CD4-positive, alpha-beta T cell (primary cell): ENCODE measurements around the gene SLC35F2. TPM values are rescaled to one million over a fixed set of nuclear protein-coding genes. Genes with fewer than 3 reads are reported as not detected.
"Not testable (repeated sequence)": the region's sequence is repeated elsewhere in the genome, so short reads cannot be mapped to it uniquely, and the experiment has no call there.

Source experiments
- ATAC-seq: fragments of 200-7000 bp; cut with Tn5 transposase; one replicate; pipeline ENCODE4 v1.10.0; 2022; ENCODE audit warnings: mild to moderate bottlenecking; ENCODE audit not compliant: poor library complexity
- CTCF ChIA-PET: fragments of 350-600 bp; sonication (Branson Sonifier 250); formaldehyde crosslinking; loops from one replicate; lab custom pipeline; 2021; ENCODE audit warnings: antibody characterized with exemption, inconsistent platforms; lab: Charles Lee
- POLR2A ChIA-PET: fragments of 350-600 bp; sonication (Branson Sonifier 250); formaldehyde crosslinking; loops from one replicate; lab custom pipeline; 2021; ENCODE audit warnings: antibody characterized with exemption, inconsistent platforms; lab: Charles Lee
- DNase-seq, 14 experiments: peaks; one replicate each; pipeline ENCODE4 v3.0.0-alpha.2; 2013 to 2020; ENCODE audit warnings: mixed read lengths in 2 of 14
- H3K27ac ChIP-seq, 2 donors: one replicate each; pipeline versions ENCODE4 v1.5.1 to v1.7.0; 2013; ENCODE audit warnings: low read length in 2 of 2, low read depth in 1 of 2, mild to moderate bottlenecking in 1 of 2
- H3K27me3 ChIP-seq, 2 experiments: 1 replicate in 1 of 2; 2 replicates in 1 of 2; pipeline versions ENCODE4 v1.6.1 to v1.7.0; 2013; ENCODE audit warnings: low read length in 2 of 2, control low read depth in 1 of 2, mild to moderate bottlenecking in 1 of 2, moderate library complexity in 1 of 2; ENCODE audit not compliant: insufficient read depth in 2 of 2, control insufficient read depth in 1 of 2
- H3K36me3 ChIP-seq: one replicate; pipeline ENCODE4 v1.6.1; 2013; ENCODE audit warnings: low read length, control low read depth; ENCODE audit not compliant: insufficient read depth
- H3K4me1 ChIP-seq: one replicate; pipeline ENCODE4 v1.6.1; 2013; ENCODE audit warnings: low read length, control low read depth; ENCODE audit not compliant: insufficient read depth
- H3K4me3 ChIP-seq: one replicate; pipeline ENCODE4 v1.5.1; 2013; ENCODE audit warnings: mild to moderate bottlenecking, low read length, moderate library complexity
- H3K9me3 ChIP-seq, 2 experiments: 1 replicate in 1 of 2; 2 replicates in 1 of 2; pipeline versions ENCODE4 v1.6.1 to v1.7.0; 2013; ENCODE audit warnings: low read length in 2 of 2, mild to moderate bottlenecking in 2 of 2, control low read depth in 1 of 2, moderate library complexity in 1 of 2; ENCODE audit not compliant: control insufficient read depth in 1 of 2, insufficient read depth in 1 of 2
- H3K27ac Mint-ChIP-seq: one replicate; pipeline ENCODE4 v1.8.0; 2020; ENCODE audit warnings: mixed read lengths
- H3K27me3 Mint-ChIP-seq: one replicate; pipeline ENCODE4 v1.8.0; 2021; ENCODE audit warnings: mixed read lengths
- H3K36me3 Mint-ChIP-seq: one replicate; pipeline ENCODE4 v1.8.0; 2021; ENCODE audit warnings: low read depth, mixed read lengths
- H3K4me1 Mint-ChIP-seq: one replicate; pipeline ENCODE4 v1.8.0; 2021; ENCODE audit warnings: low read depth, mixed read lengths
- H3K4me3 Mint-ChIP-seq: one replicate; pipeline ENCODE4 v1.8.0; 2020; ENCODE audit warnings: mild to moderate bottlenecking, mixed read lengths
- H3K9me3 Mint-ChIP-seq: one replicate; pipeline ENCODE4 v1.8.0; 2020; ENCODE audit warnings: mixed read lengths
- intact Hi-C, 2 experiments: fragments of 100-400 bp; cut with DNase I in 1 of 2; cut with micrococcal nuclease in 1 of 2; formaldehyde crosslinking; loops; one replicate each; pipeline versions ENCODE4 v1.15.1 to v1.9.0; 2023 to 2025; cut with DNase I, micrococcal nuclease
- total RNA-seq, 174 experiments: library from RNA in 2 of 174; stranded (reverse) in 2 of 174; gene quantifications; one replicate each; pipeline ENCODE4 v1.2.3 and lab custom pipeline; 2021 to 2026
- TF ChIP-seq, protein P1 (sequence below): fragments of 200-600 bp; IDR thresholded peaks from one replicate; pipeline ENCODE4 v1.8.0; 2022; ENCODE audit warnings: antibody characterized with exemption, mild to moderate bottlenecking

SLC35F2 gene
- total RNA-seq, 2 experiments from 2014 or later = 2.8 to 3.0 TPM

DNA sequence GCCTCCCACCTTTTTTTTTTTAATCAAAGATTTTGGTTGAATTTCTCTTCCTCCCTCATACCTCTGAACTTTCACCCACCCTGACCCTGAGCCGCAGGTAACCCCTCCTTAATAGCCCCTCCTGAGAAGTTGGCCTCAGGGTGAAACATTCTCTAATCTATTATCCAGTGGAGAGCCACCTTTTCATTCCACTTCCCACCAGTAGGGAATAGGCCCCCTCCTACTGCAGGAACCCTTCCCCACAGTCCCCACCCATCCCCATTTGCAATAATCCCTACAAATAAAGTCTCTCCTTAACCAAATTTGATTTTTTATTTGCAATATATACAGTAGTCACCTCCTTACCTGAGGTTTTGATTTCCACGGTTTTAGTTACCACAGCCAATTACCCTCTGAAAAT lies 2.1 kb upstream of the SLC35F2 start:
- Mint-ChIP-seq H3K36me3 (no peaks in the 10 kb centered on the region), H3K27ac (no peak overlapping the region), H3K27me3 (no peaks in the 10 kb centered on the region), H3K9me3 (no peaks in the 10 kb centered on the region), H3K4me1 (peaks cover 28% of the 10 kb centered on the region), H3K4me3 (peak overlapping the region; percentile 79)
- CTCF ChIA-PET = no interaction called here
- intact Hi-C loops = no loop called here
- Histone ChIP-seq H3K4me1 (peaks cover 26% of the 10 kb centered on the region), H3K36me3 (no peaks in the 10 kb centered on the region), H3K27me3 (no peaks in the 10 kb centered on the region), H3K27ac (no peak overlapping the region), H3K4me3 (no peak overlapping the region), H3K9me3 (no peaks in the 10 kb centered on the region)
- POLR2A ChIA-PET = no interaction called here
- no peak for ATAC-seq
- TF ChIP-seq, protein P1, sequence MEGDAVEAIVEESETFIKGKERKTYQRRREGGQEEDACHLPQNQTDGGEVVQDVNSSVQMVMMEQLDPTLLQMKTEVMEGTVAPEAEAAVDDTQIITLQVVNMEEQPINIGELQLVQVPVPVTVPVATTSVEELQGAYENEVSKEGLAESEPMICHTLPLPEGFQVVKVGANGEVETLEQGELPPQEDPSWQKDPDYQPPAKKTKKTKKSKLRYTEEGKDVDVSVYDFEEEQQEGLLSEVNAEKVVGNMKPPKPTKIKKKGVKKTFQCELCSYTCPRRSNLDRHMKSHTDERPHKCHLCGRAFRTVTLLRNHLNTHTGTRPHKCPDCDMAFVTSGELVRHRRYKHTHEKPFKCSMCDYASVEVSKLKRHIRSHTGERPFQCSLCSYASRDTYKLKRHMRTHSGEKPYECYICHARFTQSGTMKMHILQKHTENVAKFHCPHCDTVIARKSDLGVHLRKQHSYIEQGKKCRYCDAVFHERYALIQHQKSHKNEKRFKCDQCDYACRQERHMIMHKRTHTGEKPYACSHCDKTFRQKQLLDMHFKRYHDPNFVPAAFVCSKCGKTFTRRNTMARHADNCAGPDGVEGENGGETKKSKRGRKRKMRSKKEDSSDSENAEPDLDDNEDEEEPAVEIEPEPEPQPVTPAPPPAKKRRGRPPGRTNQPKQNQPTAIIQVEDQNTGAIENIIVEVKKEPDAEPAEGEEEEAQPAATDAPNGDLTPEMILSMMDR = no peak
- DNase-seq = no peak

DNA sequence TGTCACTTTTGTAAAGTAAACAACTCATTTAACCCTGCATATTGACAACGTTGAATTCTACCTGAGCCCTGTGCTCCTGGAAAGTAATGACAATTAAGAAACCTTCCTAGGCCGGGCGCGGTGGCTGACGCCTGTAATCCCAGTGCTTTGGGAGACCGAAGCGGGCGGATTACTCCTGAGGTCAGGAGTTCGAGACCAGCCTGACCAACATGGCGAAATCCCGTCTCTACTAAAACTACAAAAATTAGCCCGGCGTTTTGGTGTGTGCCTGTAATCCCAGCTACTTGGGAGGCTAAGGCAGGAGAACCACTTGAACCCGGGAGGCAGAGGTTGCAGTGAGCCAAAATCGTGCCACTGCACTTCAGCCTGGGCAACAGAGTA lies 1.6 kb upstream of the SLC35F2 start:
- H3K27me3 ChIP-seq, H3K9me3 Mint-ChIP-seq, H3K27ac Mint-ChIP-seq, CTCF ChIA-PET, H3K27ac ChIP-seq, H3K36me3 Mint-ChIP-seq, DNase-seq, intact Hi-C loops, H3K4me3 ChIP-seq, H3K36me3 ChIP-seq, H3K27me3 Mint-ChIP-seq, H3K9me3 ChIP-seq, ATAC-seq: not testable (repeated sequence)
- peak overlapping the region; percentile 100 for H3K4me3 Mint-ChIP-seq
- peaks cover 26% of the 10 kb centered on the region for H3K4me1 ChIP-seq
- POLR2A ChIA-PET = interaction anchor here (1.4 kb wide), 1 partner anchor 20 kb away, joined by 3 read pairs; no protein-coding TSS in a partner anchor
- H3K4me1 Mint-ChIP-seq = peaks cover 28% of the 10 kb centered on the region

DNA sequence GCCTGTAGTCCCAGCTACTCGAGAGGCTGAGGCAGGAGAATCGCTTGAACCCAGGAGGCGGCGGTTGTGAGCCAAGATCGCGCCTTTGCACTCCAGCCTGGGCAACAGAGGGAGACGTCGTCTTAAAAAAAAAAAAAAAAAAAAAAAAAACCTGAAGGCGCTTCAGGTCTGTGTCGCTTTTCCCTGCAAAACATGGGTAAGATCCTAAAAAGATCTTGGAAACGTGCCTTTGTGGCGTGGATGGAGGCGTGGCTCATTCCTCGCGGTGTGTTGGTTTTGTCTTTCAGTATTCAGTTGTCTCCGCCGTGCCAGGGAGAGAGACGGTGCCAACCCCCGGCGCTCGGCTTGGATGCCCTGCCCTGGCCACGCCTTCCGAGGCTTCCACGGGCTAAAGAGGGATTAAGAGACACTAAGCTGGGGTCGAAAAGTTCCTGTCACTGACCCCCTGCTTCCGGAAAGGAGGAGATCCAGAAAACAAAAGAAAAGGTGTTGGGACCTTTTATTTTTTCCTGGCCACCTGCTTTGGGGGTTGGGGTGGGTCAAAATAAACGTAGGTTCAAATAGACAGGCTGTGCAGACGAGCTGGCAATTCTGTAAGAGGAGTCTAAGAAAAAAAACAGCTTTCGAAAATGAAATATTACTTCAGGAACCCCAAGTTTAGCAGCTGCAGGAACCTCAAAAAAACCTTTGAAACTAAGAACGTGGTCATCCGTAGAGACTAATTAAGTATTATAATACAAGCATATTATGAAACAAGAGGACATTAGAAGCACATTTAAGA lies 1.1 kb upstream of the SLC35F2 start:
- Mint-ChIP-seq H3K36me3 (no peaks in the 10 kb centered on the region), H3K27ac (peak overlapping the region; percentile 85), H3K4me1 (peaks cover 28% of the 10 kb centered on the region), H3K27me3 (no peaks in the 10 kb centered on the region), H3K9me3 (no peaks in the 10 kb centered on the region), H3K4me3 (peak overlapping the region; percentile 100)
- CTCF ChIA-PET = no interaction called here
- no peaks in the 10 kb centered on the region for H3K9me3 ChIP-seq
- intact Hi-C loops = loop anchor here in 1 of 2 experiments (10.0 kb wide), 2 partner anchors 155 to 1775 kb away; no protein-coding TSS in a partner anchor
- H3K27ac ChIP-seq = no peak overlapping the region
- TF ChIP-seq, protein P1 = no peak
- peak in 11 of 14 experiments; percentile 4 to 60 (median 24) for DNase-seq
- peaks cover 26% of the 10 kb centered on the region for H3K4me1 ChIP-seq
- H3K4me3 ChIP-seq = peak overlapping the region; percentile 94
- no peaks in the 10 kb centered on the region for H3K36me3 ChIP-seq
- POLR2A ChIA-PET = interaction anchor here (0.7 to 1.4 kb wide), 2 partner anchors 19 to 39 kb away, joined by 3 read pairs; no protein-coding TSS in a partner anchor
- ATAC-seq = no peak
- H3K27me3 ChIP-seq = no peaks in the 10 kb centered on the region
